GM18498 (cell line): ENCODE measurements around the gene DNMT1.
A peak's percentile ranks its signal among the peaks of the same experiment; 100 is the strongest.

ENCODE experiments used
- ATAC-seq: cut with Tn5 transposase; IDR thresholded peaks from one replicate; pipeline ENCODE4 v1.9.1; 2021; ENCODE audit warnings: mild to moderate bottlenecking, moderate library complexity; ENCODE audit not compliant: unreplicated experiment

Gene DNMT1

DNA sequence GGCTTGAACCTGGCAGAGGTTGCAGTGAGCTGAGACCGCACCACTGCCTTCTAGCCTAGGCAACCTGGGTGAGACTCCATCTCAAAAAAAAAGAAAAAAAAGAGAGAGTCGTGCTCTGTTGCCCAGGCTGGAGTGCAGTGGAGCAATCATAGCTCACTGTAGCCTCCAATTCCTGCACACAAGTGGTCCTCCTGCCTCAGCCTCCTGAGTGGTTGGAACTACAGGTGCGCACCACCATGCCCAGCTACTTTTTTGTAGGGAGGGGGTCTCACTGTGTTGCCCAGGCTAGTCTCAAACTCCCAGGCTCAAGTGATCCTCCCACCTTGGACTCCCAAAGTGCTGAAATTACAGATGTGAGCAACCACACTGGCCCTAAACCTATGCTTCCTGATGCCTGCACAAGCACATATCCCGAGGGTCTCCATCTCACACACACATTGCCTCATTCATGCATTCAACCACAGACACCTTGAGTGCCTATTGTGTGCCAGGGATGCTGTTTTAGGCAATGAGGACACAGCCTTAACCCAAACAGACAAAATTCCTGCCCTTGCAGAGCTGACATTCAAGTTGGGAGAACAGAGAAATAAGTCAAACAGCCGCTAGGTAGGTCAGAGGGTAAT lies 94.5 kb downstream of the DNMT1 start:
- ATAC-seq = no peak

DNA sequence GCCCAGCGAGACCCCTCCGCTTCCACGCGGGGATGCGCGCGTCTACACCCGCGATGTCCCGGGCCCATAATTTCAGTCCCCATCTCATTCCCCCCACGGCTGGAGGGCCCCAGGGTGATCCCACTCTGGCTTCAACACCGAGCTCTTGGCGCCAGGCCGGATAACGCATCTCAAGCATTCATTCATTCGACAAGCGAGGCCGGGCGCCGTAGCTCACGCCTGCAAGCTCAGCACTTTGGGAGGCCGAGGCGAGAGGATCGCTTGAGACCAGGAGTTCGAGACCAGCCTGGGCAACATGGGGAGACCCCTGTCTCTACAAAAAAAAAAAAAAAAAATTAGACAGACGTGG lies 98.2 kb downstream of the DNMT1 start:
- ATAC-seq = no peak

DNA sequence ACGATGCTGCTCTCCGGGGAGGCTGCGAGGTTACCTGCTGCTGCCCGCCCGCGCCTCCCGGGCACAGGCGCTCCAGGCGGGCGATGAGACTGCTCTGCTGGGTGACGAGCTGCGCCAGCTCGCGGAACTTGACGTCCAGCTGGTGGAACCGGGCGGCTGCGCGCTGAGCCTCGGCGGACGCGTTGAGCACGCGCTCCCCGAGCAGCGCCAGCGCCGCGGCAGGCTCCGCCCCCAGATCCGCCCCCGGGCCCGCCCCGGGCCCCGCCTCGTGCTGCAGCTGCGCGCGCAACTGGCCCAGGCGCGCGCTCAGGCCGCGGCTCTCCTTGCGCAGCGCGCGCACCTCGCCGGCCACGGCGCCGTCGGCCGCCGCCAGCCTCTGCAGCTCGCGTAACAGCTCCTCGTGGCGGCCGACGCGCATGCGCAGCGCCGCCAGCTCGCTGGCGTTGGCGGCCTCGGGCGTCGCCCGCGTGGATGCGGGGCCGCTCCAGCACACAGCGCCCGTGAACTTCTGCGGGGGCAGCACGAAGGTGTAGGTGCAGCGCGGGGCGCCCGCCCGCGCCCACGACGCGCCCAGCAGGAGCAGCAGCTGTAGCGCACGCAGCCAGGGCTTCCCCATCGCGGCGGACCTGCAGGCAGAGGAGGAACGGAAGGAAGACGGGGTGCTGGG lies 98.7 kb downstream of the DNMT1 start:
- peak; percentile 74 for ATAC-seq

DNA sequence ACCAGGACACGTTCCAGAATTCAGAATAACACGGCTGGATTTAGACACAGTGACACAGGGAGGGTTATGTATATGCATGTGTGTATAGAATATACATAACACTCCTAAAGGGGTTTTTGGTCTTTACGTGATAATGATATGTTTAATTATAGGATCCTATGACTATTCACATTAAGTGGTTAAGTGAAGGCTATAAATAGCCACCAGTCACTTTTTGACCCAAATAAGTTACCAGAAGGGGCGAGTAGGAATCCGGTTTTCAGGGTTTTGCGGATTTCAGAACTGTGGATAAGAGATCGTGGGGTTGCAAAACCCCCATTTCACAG lies 99.2 kb downstream of the DNMT1 start:
- ATAC-seq = no peak

DNA sequence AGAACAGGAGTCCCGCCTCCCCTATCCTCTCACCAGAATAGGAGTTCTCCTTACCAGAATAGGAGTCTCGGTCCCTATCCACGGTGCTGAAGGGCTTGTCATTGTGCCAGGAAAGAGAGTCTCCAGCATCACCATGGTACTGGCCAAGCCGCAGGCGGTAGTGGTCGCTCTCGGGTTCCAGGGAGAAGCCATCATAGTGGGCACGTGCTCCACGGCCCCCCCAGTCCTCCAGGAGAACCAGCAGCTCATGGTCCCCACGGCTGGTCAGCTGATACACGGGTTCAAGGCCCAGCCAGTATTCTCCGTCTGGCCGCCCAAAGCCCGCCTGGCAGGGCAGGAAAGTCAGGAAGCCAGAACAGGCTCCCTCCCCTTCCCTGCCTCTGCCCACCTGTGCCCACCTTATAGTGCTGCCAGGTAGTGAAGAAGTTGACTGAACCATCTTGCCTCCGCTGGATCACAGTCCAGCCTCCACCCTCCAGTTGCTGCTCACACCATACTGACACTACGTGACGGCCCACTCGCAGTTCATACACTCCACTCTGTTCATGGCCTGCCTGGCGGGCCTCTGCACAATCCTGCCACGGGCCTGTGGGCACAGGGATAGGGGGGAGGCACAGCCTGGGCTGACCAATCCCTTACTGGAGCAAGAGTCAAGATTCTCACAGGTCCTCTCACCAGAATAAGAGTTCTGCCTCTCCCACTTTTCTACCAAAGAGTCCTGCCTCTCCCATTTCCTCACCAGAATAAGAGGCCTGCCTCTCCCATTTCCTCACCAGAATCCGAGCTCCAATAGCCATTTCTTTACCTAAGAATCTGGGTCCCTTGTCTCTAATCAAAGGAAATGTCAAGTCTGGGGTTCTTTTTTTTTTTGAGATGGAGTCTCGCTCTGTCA lies 101.2 kb downstream of the DNMT1 start:
- ATAC-seq = no peak

DNA sequence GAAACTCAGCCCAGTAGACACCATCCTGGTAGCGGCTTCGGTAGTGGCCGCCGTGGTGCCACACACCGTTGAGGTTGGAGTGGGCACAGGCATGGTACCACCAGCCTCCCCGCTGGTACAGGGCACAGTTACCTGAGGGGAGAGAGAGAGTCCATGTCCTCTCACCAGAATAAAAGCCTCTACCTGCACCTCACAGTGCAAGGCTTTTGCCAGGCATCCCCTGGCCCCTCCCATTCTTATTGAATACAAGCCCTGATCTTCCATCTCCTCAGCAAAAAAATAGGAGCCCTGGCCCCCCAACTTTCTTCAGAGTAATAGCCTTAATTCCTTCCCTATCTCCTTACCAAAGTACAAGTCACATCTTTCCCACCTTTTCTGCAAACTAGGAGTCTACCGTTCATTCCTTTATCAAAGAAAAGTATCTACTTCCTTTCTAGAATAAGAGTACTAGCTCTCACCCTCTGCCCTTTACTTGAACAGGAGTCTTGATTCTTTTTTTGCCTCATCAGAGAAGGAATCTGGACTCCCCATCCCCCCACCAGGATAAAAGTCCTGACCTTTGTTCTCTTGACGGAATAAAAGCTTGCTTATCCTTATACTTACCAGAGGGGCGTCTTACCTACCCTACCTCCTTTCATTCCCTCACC lies 102.0 kb downstream of the DNMT1 start:
- no peak for ATAC-seq

DNA sequence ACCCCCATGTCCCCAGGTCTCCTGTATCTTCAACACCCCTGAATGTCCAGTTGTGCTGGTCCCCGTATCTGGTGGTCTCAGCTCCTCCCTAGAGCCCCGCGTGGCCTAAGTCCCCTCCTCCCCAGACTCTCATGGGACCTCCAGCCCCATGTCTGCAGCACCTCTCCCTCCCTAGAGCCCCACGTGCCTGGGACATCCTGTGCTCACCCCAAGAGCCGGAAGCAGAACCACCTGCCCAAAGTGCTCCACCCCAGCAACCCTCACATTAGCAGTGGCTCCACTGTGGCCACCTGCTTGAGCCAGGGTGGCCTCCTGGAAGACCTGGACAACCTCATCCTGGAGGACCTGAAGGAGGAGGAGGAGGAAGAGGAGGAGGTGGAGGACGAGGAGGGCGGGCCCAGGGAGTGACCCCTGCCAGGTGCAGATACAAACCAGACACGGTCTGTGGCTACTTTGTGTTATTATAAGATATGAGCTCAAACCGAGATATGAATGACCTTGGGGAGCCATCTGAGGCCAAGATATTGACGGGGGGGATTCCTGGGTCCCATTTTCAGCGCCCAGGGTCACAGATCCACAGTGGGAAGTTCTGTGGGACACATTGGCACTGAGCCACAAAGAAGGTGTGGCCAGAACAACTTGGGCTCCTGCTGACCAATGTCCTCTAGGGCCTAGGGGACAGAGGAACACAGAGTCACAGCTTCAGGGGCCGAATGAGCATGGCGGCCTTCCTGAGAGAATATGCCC lies 102.7 kb downstream of the DNMT1 start:
- no peak for ATAC-seq

DNA sequence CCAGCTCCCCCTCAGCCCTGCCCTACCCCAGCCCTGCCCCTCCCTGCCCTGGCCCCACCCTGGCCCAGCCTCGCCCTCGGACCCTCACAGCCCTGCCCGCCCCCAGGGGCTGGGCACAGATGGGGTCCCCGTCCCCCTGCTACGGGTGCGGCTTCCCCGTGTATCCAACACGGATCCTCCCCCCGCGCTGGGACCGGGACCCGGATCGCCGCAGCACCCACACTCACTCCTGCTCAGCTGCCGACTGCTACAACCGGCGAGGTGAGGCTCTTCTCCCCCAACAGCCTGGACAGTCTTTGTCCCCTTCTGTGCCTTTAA lies 103.4 kb downstream of the DNMT1 start:
- no peak for ATAC-seq

DNA sequence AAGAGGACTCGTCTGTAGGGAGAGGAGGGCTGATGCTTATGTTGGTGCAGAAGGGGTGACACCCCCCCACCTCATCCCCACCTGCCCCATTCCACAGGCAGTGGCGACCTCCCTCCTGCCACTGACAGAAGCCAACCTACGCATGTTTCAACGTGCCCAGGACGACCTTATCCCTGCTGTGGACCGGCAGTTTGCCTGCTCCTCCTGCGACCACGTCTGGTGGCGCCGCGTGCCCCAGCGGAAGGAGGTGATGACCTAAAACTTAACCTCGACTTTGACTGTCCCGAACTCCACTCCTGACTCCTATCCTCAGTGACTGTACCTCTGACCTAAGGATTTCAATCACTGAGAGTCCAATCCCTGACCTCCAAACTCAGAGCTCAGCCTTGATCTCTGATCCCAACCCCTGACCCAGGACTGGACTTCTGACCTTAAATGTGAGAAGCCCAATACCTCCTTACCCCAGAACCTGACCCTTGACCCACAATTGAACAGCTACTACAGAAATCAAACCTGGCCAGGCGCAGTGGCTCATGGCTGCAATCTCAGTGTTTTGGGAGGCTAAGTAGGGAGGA lies 104.9 kb downstream of the DNMT1 start:
- ATAC-seq = no peak

DNA sequence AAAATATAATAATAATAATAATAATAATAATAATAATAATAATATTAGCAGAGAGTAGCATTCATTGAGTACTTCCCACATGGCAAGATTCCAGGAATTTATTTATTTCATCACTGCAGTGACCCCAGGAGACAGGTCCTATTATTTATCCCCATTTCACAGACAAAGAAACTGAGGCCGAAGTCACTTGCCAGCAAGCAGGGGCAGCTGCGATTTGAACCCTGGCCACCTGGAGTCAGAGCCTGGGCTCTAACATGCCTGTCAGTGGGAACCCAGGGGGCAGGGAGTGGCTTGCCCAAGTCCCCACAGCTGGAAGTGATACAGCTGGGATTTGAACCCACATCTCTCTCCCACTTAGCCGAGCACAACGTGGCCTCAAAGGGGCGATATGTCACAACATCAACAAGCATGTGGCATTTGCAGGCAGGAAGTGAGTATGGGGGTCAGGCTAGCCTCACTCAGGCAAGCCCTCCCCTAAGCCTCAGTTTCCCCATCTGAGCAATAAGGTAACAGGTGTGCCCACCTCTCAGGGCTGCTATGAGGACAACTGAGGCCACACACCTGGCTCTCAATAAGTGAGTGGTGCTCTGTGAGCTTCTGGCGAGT lies 105.7 kb downstream of the DNMT1 start:
- ATAC-seq = no peak

DNA sequence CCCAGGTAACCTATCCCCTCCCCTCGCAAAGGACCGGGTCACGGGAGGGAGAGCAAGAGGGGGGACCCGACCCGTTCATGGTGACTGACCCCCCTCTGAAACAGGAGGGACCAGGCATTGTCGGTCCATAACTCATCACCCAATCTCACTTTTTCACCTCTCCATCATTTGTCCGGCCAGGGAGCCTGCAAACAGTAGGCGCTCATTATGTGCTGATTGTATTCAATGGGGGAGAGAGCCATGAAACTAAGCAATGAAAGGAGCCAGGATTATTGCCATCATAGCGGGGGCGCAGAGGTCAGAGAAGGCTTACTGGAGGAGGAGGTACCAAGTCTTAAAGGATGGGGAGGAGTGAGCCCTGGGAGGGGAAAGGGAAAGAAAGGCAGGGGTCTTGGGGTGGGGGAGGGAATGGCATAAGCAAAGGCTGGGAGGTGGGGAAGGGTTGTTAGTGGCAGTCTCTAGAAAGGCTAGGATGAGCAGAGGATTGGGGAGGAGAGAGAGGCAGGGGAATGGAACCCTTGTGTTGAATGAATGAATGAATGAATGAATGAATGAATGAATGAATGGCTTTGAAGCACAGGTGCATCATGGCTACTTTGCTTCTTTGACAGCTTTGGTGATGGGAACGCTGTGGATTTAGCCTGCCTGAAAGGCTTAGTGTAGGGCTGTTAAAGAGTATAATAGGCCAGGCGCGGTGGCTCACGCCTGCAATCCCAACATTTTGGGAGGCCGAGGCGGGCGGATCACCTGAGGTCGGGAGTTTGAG lies 107.3 kb downstream of the DNMT1 start:
- ATAC-seq = no peak

DNA sequence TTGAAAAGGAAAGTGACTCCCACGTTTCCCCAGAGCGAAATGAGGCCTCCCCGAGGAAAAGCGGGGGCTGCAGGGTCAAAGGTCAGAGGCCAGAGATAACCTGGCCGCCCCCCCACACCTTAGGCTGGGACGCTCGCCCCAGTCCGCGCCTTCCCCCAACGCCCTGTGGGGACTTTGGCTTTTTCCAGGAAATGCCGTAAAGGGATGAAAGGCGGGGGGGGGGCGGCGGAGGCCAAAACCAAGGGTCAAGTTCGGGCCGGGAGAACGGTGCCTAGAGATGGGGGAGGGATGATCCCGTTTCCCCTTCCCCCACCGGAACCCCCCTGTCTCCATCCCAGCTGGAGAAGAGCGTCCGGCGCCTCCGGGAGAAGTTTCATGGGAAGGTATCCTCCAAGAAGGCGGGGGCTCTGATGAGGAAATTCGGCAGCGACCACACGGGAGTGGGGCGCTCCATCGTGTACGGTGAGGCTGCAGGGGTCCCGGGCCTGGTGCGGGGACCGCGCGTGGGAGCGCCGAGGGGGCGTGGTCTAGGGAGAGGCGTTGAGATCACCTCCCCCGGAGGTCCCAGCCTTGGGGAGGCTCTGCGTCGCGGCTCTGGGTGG lies 108.1 kb downstream of the DNMT1 start:
- ATAC-seq = no peak

DNA sequence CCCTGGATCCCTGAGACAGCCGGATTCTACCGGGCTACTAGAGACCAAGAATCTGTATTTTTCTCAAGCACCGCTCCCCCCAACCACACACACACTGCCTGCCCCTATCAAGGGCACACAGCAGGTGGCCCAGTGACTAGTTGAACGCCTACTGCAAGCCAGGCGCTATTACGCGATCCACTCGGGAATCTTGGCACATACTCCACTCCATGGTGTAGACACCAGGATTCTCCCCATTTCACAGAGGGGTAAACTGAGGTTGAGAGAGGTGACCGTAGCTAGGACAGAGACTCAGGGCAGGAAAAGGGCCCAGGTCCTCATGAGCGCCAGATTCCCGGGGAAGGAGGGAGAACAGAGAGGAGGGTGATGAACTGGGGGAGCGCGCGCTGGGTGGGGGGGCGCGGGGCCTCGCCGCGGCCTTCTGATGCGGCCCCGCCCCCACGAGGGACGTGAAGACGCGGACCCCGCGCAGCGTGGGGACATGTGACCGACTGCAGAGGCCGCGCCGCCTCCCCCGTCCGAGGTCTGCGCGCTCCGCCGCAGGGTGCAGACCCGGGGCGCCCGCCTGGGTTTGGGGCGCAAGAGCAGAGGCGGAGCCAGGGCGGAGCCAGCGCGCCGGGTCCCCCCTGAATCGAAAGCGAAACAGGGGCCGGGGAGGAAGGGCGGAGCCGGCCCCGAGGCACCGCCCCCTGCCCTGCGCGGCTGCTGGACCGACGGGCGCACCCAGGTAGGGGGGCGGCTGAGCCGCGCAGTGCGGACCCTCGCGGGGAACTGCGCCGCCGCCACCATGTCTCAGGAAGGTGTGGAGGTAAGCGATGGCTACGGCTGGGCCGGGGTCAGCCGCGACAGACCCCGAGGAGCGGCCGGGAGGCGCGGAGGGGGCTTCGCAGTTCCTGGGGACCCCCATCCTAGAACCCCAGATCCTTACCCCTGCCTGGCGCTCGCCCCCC lies 108.8 kb downstream of the DNMT1 start, which contains the start of gene SHFL:
SHFL (plus strand) TSS at position 677 of the 950 bp plus-strand sequence; CDS start at position 788, 111 bp downstream.
- ATAC-seq = peak; percentile 89

DNA sequence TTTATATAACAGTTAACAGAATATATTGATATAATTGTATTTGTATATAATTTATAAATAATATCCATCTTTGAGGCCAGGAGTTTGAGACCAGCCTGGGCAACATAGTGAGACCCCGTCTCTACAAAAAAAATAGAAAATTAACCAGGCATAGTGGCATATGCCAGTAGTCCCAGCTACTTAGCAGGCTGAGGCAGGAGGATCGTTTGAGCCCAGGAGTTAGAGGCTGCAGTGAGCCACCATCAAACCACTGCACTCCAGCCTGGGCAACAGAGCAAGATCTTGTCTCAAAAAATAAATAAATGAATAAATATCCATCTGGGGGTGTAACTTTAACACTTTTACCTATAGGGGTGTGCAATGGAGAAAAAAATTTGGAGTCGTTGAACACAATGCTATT lies 110.0 kb downstream of the DNMT1 start:
- ATAC-seq = no peak

DNA sequence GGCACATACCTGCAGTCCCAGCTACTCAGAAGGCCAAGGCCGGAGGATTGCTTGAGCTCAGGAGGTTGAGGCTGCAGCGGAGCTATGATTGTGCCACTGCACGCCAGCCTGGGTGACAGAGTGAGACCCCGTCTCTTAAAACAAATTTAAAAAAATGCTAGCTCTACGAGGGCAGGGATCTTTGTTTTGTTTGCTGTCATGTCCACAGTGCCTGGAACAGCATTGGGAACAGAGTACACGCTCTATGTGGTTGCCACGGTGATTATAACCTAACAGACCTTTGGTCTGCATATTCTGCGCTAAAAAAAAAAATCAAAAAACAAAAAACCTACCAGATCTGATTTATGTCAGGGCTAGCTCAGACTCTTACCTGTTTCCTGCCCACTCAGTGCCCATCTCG lies 110.8 kb downstream of the DNMT1 start:
- no peak for ATAC-seq
